Endothelial cell of umbilical vein (primary cell): ENCODE data around the gene FOXJ3. TPM values are rescaled to one million over a fixed set of nuclear protein-coding genes. Genes with fewer than 3 reads are reported as not detected.

ENCODE experiments used
- BruUV-seq: library from RNA; stranded (reverse); fragments of 400-500 nt; replicated peaks from 2 replicates; lab custom pipeline; 2021; lab: Mats Ljungman, UMichigan
- CTCF ChIA-PET: fragments of 300-600, 350-600 bp; sonication (Branson Sonifier 250); formaldehyde crosslinking; loops from one replicate; lab custom pipeline; 2021; ENCODE audit warnings: antibody characterized with exemption, inconsistent platforms; lab: Charles Lee
- POLR2A ChIA-PET: fragments of 300-600, 350-600 bp; sonication (Branson Sonifier 250); formaldehyde crosslinking; loops from one replicate; lab custom pipeline; 2021; ENCODE audit warnings: antibody characterized with exemption, inconsistent platforms; lab: Charles Lee
- DNase-seq: peaks from one replicate; pipeline ENCODE4 v3.0.0-alpha.2; 2011; ENCODE audit warnings: low read depth, low spot score
- FAIRE-seq: peaks from 2 replicates; lab custom pipeline; 2011; peaks lifted over from hg19 to GRCh38; lab: Jason Lieb, UNC
- H2AFZ ChIP-seq: 2 replicates; pipeline ENCODE4 v1.6.0; 2012; ENCODE audit warnings: low read depth, low read length, control low read depth, inconsistent platforms
- H3K27ac ChIP-seq: 2 replicates; pipeline ENCODE4 v1.5.1; 2011; ENCODE audit warnings: low read depth, mild to moderate bottlenecking, control low read depth, low read length, moderate library complexity; ENCODE audit not compliant: insufficient read depth
- H3K27me3 ChIP-seq, 2 experiments: 2 replicates each; pipeline versions ENCODE4 v1.6.0 to v1.6.1; 2011; ENCODE audit warnings: low read length in 2 of 2, mixed read lengths in 1 of 2; ENCODE audit not compliant: control insufficient read depth in 2 of 2, insufficient read depth in 2 of 2
- H3K36me3 ChIP-seq, 2 experiments: 2 replicates in 1 of 2; 3 replicates in 1 of 2; pipeline ENCODE4 v1.5.1; 2011; ENCODE audit warnings: low read length in 2 of 2, mild to moderate bottlenecking in 1 of 2, moderate library complexity in 1 of 2; ENCODE audit not compliant: control insufficient read depth in 2 of 2, insufficient read depth in 2 of 2; ENCODE audit errors: extremely low read depth in 1 of 2
- H3K4me1 ChIP-seq: 3 replicates; pipeline ENCODE4 v1.5.1; 2011; ENCODE audit warnings: mild to moderate bottlenecking, low read length; ENCODE audit not compliant: control insufficient read depth, insufficient read depth; ENCODE audit errors: extremely low read depth
- H3K4me2 ChIP-seq: 2 replicates; pipeline ENCODE4 v1.6.1; 2011; ENCODE audit warnings: low read length, control low read depth, mixed read lengths; ENCODE audit not compliant: insufficient read depth
- H3K4me3 ChIP-seq, 3 experiments: fragments of 200-600 bp in 1 of 3; sonication (generic), shearing (Covaris generic) in 1 of 3; replicated peaks in 1 of 3; 2 replicates each; pipeline ENCODE4 v1.5.1; 2011 to 2016; ENCODE audit warnings: control low read depth in 3 of 3, low read length in 3 of 3, mild to moderate bottlenecking in 2 of 3, inconsistent platforms in 1 of 3, low read depth in 1 of 3, moderate library complexity in 1 of 3; ENCODE audit not compliant: insufficient read depth in 1 of 3
- H3K79me2 ChIP-seq: 2 replicates; pipeline ENCODE4 v1.6.0; 2012; ENCODE audit warnings: low read length, inconsistent platforms; ENCODE audit not compliant: control insufficient read depth, insufficient read depth
- H3K9ac ChIP-seq: replicated peaks from 2 replicates; pipeline ENCODE3; 2011; ENCODE audit warnings: low read length, control low read depth; ENCODE audit not compliant: insufficient read depth; ENCODE audit errors: extremely low read depth
- H3K9me1 ChIP-seq: replicated peaks from 3 replicates; pipeline ENCODE4 v1.6.0; 2011; ENCODE audit warnings: mild to moderate bottlenecking, low read length; ENCODE audit not compliant: control insufficient read depth, insufficient read depth; ENCODE audit errors: extremely low read depth
- H3K9me3 ChIP-seq: replicated peaks from 2 replicates; pipeline ENCODE4 v1.5.1; 2012; ENCODE audit warnings: low read length, inconsistent platforms; ENCODE audit not compliant: control insufficient read depth, insufficient read depth
- H4K20me1 ChIP-seq: replicated peaks from 2 replicates; pipeline ENCODE3; 2011; ENCODE audit warnings: mild to moderate bottlenecking, low read length; ENCODE audit not compliant: control insufficient read depth, insufficient read depth; ENCODE audit errors: extremely low read depth
- CTCF ChIP-seq, 2 donors: IDR thresholded peaks; 1 replicate in 1 of 2; 2 replicates in 1 of 2; pipeline ENCODE4 v1.5.1; 2011; ENCODE audit warnings: low read length in 2 of 2, mild to moderate bottlenecking in 2 of 2, moderate library complexity in 2 of 2, control low read depth in 1 of 2, inconsistent platforms in 1 of 2, low read depth in 1 of 2; ENCODE audit not compliant: insufficient read depth in 1 of 2; ENCODE audit errors: extremely low read depth in 1 of 2
- EZH2 ChIP-seq: IDR thresholded peaks from 2 replicates; pipeline ENCODE4 v1.6.1; 2012; ENCODE audit warnings: borderline replicate concordance, low read depth, mild to moderate bottlenecking, moderate library complexity, low read length, inconsistent platforms; ENCODE audit not compliant: severe bottlenecking
- FOS ChIP-seq: IDR thresholded peaks from 2 replicates; pipeline ENCODE4 v1.6.1; 2011; ENCODE audit warnings: mild to moderate bottlenecking, low read length, moderate library complexity, borderline replicate concordance; ENCODE audit not compliant: insufficient read depth
- GATA2 ChIP-seq: IDR thresholded peaks from 2 replicates; pipeline ENCODE4 v1.7.0; 2011; ENCODE audit warnings: low read depth, mild to moderate bottlenecking, moderate library complexity, mixed read lengths, low read length; ENCODE audit not compliant: insufficient read length, insufficient read depth
- JUN ChIP-seq: IDR thresholded peaks from 2 replicates; pipeline ENCODE4 v1.6.1; 2011; ENCODE audit warnings: borderline replicate concordance, low read depth; ENCODE audit not compliant: insufficient read length, insufficient read depth
- MAX ChIP-seq: IDR thresholded peaks from 2 replicates; pipeline ENCODE4 v1.6.1; 2011; ENCODE audit not compliant: insufficient read depth, insufficient read length
- MYC ChIP-seq: IDR thresholded peaks from one replicate; pipeline ENCODE4 v1.6.1; 2011; ENCODE audit warnings: mild to moderate bottlenecking, low read depth, low read length
- POLR2A ChIP-seq: IDR thresholded peaks from 2 replicates; pipeline ENCODE4 v1.6.1; 2012; ENCODE audit warnings: low read depth, mild to moderate bottlenecking, control low read depth, low read length
- POLR2AphosphoS5 ChIP-seq: IDR thresholded peaks from 2 replicates; pipeline ENCODE4 v1.6.1; 2012; ENCODE audit warnings: low read depth, mild to moderate bottlenecking, control low read depth, low read length, moderate library complexity; ENCODE audit not compliant: insufficient read depth
- dilution Hi-C: fragments of 300-500 bp; cut with MboI; formaldehyde crosslinking; loops from one replicate; pipeline ENCODE4 v1.15.0; 2019; ENCODE audit warnings: low sequenced_read_pairs; ENCODE audit not compliant: extremely low pct_ligation_motif_present
- intact Hi-C: fragments of 100-400 bp; cut with micrococcal nuclease; formaldehyde crosslinking; loops from one replicate; pipeline ENCODE4 v1.10.0; 2022
- polyA plus RNA-seq, 4 experiments: library from polyadenylated mRNA; depleted of rRNA in 3 of 4; stranded (reverse) in 3 of 4; unstranded in 1 of 4; fragments of >200 nt; gene quantifications; 2 replicates each; pipeline versions ENCODE4 v1.2.1 to v1.2.3, GENCODE V29; 2011 to 2012; ENCODE audit warnings: missing spikeins in 1 of 4
- total RNA-seq: library from RNA; stranded (reverse); gene quantifications from 2 replicates; pipeline ENCODE4 v1.2.3, GENCODE V29; 2021

Gene FOXJ3
- total and polyA plus RNA-seq, 2 donors (not counting 3 experiments of a cell fraction or from before 2014, with no cell fraction given), result 34.7 to 38.8 TPM

GRCh38 chr1:42323551-42323950 lies 11.5 kb downstream of the FOXJ3 start:
- Histone ChIP-seq H3K27ac (peak overlapping the region; percentile 16), H3K4me2 (peak overlapping the region; percentile 65), H3K9me3 (no peaks in the 10 kb centered on the region), H3K79me2 (peaks cover 90% of the 10 kb centered on the region), H3K9ac (no peak overlapping the region), H3K36me3 (peaks cover 0 to 2% of the 10 kb centered on the region in 2 experiments), H3K9me1 (peaks cover 2% of the 10 kb centered on the region), H3K4me3 (no peak overlapping the region), H3K27me3 (no peaks in the 10 kb centered on the region), H3K4me1 (peaks cover 46% of the 10 kb centered on the region), H4K20me1 (peaks cover 9% of the 10 kb centered on the region), H2AFZ (no peak overlapping the region)
- POLR2A ChIA-PET, result no interaction called here
- TF ChIP-seq GATA2, result no peak
- no peak for TF ChIP-seq POLR2A
- TF ChIP-seq EZH2, result no peak
- TF ChIP-seq MAX, result no peak
- TF ChIP-seq FOS, result no peak
- no peak for TF ChIP-seq JUN
- TF ChIP-seq CTCF (IDR thresholded peaks at IDR 0.05; ENCODE audit: extremely low read depth in 1 of 2, insufficient read depth in 1 of 2, low read depth in 1 of 2, low read length in 2 of 2), result no peak
- TF ChIP-seq POLR2AphosphoS5, result no peak
- TF ChIP-seq MYC, result no peak
- intact Hi-C loops, result no loop called here
- FAIRE-seq, result no peak
- CTCF ChIA-PET, result interaction anchor here (1.9 to 2.0 kb wide), 2 partner anchors 11 to 150 kb away, joined by 11 to 12 read pairs; no protein-coding TSS in a partner anchor
- DNase-seq, result no peak
- dilution Hi-C loops, result no loop called here
- BruUV-seq, result no TSS peak
